Fibroblast of skin of back (primary cell): ENCODE results near the gene ZNF134. TPM values are rescaled to one million over a fixed set of nuclear protein-coding genes. Genes with fewer than 3 reads are reported as not detected.

Experiments
- DNase-seq: peaks from one replicate; pipeline ENCODE4 v3.0.0-alpha.2; 2013
- polyA plus RNA-seq, 2 experiments: library from polyadenylated mRNA; unstranded; fragments of 120-200 nt; gene quantifications; one replicate each; pipeline ENCODE4 v1.2.1, GENCODE V29; 2013; ENCODE audit not compliant: insufficient read length in 2 of 2

The ZNF134 gene
- polyA plus RNA-seq (2013, experiment 1 of 2; ENCODE audit: insufficient read length), result 10.5 TPM
- polyA plus RNA-seq (2013, experiment 2 of 2; ENCODE audit: insufficient read length), result 9.0 TPM

DNA sequence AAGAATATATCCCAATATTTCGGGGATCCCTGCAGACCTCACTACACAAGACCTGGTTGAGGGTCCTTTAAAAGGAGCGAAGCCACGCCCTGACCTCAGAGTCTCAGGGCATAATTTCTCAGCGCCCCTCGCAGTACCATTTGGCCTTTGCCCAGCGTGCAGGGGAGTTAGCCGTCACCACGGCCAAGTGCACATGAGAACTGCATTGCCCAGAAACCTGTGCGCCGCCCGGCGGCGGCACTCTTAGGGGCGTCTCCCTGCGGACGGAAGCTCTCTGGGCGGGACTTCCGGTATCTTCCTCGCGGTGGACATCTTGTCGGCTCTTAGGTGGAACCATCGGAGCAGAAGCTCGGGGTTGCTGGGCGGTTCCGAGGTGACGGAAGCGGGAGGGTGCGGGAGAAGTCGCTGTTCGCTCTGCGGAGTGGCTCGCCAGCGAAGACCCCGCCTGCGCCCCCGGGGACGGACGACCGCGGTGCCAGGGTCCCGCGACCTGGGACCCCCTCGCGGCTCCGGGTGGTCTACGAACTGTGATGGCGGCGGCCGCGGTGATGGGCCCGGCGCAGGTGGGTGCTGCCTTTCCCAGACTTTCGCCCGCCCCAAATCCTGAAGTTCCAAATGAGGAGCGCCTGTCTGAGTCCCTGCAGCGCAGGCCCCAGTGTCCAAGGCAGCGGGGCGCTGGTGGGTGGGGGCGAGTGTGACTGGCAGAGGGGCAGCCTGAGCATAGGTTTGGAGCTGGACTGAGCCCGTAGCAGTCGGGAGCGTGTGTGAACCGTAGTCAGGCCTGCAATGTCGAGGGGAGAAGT is at the start of gene ZNF134:
Gene ZNF134 (plus strand): TSS at position 302 of the 803 bp plus-strand sequence. CDS start 5,227 bp downstream, outside the sequence.
- peak; percentile 93 for DNase-seq

DNA sequence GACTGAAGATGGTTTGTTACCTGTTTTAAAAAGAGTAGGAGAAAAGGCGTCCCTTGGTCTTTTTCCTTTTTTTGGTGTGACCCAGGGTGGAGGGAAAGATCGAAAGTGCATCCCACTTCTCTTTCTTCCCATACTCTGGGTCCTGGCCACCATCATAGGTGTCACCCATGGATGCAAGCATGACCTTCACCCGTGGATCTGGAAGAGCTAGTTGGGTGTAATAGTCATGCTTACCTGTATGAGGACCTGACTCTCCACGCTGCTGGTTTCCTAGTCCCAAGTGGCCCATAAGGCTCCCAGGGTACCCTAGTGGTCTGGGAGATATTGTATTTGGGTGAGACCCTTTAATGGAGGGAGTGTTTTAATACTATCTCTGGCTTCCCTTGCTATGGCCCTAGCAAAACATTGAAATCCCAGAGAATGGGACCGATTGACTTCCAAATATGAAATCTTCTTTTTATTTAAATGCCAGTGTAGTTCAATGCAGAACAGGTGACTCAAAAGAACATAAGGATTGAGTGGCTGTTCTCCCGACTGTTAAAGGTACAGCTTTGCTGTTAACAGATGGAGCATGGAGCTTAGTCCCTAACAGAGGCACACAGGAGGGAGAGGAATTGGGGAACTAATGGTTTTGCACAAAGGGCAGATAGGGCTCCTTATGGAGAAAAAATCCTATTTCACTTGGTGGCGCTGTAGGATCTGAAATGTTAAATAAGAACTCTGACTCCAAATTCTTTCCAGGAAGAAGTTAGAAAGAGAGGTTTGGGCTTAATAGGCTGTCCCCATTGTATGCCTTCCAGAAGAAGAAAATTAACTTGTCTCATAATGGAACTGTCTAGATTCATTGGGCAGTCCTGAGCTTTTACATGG is 47.4 kb upstream of the ZNF134 start:
- DNase-seq, result peak; percentile 26

DNA sequence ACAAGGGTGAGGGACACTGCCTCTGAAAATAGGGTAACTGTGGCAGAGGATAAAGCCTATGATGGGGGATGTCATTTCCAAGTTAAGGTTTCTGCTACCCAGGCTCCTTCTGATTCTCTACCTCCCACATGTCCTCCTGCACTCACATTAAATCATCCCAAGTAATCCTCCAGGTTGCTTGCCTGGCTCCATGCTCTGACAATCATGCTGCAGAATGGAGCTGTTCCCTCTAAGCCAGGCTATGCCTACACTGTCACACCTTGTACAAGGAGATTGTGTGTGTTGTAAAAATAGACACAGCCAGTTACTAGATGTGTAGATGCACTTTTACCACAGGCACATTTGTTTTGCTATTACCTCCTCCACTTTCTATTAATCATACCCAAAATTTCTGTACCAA is 43.3 kb upstream of the ZNF134 start:
- no peak for DNase-seq

DNA sequence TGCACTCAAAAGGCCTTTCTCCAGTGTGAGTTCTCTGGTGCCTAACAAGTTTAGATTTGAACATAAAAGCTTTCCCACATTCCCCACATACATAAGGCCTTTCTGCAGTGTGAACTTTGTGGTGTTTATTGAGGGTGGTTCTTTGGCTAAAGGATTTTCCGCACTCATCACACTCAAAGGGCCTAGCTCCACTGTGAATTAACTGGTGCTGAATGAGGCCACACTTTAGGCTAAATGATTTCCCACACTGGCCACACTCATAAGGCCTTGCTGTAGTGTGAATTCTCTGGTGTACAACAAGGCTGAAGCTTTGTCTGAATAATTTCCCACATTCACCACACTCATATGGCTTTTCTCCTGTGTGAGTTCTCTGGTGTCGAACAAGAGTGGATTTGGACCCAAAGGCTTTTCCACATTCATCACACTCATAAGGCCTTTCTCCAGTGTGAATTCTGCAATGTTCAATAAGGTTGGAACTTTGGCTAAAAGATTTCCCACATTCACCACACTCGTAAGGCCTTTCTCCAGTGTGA is 41.6 kb upstream of the ZNF134 start:
- DNase-seq, result no peak

DNA sequence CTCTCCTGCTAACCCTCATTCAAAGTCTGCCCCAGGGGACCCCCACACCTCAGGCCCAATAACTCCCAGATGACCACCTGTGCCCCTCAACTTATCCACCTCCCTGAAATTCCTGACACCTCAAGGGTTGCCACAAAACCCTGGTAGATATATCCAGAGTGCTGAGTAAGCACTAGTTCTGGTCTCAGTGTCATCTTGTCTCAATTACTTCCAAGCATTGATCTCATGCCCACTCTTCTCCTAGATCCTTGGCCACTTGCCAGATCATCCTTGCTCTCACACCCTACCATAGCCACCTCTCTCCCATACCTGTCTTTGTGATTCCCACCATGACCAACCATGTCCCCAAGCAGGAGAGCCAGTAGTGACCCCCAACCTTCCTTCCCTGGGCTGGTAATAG is 37.4 kb upstream of the ZNF134 start:
- no peak for DNase-seq

DNA sequence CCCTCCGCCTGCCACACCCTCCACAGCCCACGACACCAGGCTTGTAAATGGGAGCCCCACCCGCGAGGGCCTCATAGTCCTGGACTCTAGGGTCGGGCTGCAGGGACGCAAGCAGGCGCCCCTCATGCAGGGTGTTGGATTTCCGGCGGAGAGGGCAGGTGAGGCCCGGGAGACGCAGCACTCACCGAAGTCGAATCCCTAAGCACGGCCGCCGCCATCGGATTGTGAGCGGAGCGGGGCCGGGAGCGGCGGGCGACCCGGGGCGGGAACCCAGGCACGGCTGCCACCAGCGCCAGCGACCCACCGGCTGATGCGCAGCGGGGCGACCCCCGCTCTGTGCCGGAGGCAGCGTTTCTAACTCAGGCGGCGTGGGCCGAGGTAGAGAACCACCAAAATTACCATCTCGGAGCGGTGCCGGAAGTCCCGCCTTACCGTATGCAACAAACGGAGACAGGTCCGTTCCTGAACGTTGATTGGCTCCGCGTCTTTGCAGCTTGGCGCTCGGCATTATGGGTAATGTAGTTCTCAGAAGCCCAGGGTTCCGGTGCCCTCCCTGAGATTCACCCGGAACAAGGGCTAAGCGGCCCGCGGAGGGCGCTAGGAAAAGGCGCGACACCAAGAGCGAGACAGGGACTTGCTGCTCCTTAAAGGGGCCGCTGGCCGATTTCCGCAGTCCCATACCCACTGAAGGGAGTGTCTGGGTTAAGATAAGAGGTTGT is 35.4 kb upstream of the ZNF134 start, which contains the start of gene ZNF416:
Gene ZNF416 (minus strand): TSS at position 425 of the 719 bp plus-strand sequence. CDS start 207 bp downstream, at position 218.
- peak; percentile 99 for DNase-seq

DNA sequence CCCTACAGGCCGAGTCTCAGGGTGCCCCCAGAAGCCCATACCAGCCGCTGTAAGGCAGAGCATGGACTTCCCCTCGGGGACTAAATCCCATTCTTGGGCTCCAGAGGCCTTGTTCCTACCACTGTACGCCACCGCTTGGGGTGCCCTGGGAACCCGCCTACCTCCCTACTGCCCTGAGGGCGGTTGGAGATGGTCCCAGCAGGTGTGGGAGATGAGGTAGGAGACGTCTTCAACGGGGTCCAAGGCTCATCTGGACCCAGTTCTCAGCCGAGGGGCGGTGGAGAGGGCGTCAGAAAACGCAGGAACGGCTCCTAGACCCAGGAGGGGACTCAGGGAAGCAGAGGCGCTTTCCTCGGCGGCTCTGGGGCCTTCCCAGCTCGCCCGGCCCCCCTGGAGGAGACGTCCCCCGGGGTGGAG is 30.9 kb upstream of the ZNF134 start:
- DNase-seq, result no peak

DNA sequence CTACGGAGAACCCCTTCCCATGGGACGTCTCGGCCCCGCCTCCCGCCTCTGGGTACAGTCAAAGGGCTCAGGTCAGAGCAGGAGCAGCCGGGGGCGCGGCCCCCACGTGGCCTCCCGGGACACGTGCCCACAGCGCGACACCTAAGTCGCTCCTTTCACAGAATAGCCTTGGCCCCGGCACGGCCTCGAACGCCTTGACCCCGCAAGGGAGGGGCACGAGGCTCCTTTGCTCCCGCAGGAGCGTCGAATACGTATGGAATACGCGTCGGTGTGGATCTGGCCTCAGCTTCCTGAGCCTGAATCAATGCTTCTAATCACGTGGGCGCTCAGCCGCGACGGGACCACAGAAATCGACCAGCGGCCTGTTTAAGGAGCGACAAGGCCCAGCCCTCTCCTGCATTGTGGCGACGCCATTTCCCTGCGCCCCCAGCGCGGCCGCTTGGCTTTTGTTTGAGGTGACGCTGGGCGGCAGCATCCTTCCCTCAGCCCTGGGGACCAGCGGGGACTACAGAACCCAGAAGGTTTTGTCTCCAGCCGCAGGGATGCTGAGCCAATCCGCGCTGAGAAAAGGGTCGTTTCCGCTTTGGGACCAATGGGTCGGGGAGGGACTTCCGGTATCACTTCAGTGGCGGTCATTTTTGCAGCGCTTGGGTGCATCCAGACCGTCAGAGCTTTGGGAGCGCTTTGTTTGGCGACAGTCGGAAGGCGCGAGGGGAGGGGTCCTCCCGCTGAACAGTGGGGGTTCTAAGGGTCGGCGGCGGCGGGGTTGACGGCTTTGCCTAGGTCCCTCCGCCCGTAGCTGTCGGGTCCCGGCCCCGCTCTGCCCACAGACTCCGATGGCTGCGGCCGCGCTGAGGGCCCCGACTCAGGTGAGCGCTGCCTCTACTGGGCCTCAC is 30.3 kb upstream of the ZNF134 start, which contains the start of gene ZIK1:
Gene ZIK1 (plus strand): TSS at position 625 of the 896 bp plus-strand sequence. CDS start 212 bp downstream, at position 837.
- DNase-seq, result peak; percentile 97

DNA sequence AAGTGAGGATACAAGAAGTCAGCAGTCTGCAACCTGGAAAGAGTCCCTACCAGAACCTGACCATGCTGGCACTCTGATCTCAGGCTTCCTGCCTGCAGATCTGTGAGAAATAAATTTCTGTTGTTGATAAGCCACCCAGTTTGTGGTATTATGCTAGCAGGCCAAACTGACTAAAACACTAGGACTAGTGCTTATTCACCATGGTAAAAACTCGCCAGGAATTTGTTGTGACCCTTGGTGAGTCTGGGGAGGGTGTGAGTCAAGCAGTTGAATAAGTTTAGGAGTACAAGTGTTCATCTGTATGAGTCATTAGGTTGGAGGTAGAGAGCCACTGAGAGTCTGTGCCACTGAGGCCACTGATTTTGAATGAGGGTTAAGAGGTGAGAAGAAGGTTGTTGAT is 26.5 kb upstream of the ZNF134 start:
- peak; percentile 57 for DNase-seq

DNA sequence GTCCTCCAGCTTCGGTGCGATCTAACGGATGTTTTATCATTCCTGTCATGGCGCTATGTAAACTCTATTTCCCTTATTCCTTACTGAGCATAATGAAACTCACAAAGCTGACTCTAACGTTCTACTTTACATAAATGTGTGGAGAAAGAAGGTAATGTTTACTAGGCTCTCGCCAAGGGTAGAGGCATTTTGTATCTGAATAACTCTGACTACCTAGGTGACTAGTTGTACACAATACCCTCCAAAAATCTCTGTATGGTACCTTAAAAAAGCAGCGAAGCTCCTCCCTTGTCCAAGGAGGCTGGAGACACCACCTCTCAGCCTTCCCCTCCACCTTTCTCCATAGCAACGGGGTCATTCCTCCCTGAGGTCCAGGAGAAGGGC is 14.7 kb upstream of the ZNF134 start:
- no peak for DNase-seq

DNA sequence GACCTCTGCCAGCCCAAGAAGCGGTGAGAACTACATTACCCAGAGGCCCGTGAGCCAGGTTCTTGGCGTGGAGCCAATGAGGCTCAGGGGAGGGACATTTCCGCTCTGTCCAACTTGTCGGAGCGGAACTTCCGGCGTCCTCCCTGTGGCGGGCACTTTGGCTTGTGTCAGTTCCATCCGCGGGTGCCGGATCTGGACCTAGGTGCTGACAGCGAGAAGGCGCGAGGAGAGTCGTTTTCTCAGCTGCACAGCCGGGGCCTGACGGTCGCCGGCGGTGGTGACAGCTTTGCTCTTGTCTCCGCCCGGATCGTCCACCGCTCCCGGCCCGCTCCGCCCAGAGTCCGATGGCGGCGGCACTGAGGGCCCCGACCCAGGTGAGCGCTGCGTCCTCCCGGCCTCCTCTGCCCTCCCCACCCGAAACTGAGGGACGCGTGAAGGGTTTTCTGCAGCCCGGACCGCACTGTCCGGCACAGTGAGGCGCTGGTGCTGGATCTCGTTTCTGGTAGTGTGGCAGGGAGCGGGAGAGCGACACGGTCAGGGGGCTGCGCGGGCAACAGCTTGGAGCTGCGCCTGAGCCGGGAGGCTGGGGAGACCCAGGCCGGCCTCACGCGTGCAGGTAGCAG is 14.2 kb upstream of the ZNF134 start, which contains the start of gene ZNF530:
Gene ZNF530 (plus strand): TSS at position 125 of the 623 bp plus-strand sequence. CDS start 4,461 bp downstream, outside the sequence.
- peak; percentile 95 for DNase-seq

DNA sequence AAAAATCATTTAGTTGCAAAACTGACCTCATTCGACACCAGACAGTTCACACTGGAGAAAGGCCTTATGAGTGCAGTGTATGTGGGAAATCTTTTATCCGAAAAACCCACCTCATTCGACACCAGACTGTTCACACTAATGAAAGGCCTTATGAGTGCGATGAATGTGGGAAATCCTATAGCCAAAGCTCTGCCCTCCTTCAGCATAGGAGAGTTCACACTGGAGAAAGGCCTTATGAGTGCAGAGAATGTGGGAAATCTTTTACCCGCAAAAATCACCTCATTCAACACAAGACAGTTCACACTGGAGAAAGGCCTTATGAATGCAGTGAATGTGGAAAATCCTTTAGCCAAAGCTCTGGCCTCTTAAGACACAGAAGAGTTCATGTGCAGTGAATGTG is 7.1 kb upstream of the ZNF134 start:
- no peak for DNase-seq

DNA sequence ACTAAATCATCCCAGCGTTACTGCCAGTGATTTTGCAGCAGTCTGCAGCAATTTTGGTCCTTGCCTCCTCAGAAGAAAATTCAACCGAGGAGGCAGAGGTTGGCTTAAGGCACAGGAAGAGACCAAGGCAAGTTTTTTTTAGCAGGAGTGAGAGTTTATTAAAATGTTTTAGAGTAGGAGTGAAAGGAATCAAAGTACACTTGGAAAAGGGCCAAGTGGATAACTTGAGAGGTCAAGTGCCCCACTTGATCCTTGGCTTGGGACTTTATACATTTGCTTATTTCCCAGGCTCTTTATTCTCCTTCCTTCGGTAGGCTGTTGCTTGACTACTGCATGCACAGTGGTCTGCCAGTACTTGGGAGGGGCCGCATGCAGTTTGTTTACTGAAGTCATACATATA is 2.9 kb upstream of the ZNF134 start:
- DNase-seq, result no peak

DNA sequence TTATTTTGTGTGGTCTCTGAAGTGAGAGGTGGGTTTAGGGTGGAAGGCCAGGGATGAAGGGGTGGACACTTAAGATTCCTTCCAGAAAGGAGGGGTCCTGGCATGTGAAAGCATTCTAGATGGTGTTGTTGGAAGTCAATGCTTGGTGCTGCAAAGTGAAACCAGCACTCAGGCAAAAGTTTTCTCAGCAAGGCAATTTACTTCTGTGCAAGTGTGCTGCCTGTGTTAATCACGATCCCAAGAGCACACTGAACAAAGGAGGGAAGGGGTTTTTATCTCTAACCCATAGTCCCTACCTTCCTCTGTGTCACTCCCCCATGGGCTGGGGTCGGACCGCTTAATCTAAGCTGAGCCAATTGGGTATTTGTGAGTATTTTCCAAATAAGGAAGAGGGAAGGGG is 1.3 kb downstream of the ZNF134 start:
- DNase-seq, result no peak

DNA sequence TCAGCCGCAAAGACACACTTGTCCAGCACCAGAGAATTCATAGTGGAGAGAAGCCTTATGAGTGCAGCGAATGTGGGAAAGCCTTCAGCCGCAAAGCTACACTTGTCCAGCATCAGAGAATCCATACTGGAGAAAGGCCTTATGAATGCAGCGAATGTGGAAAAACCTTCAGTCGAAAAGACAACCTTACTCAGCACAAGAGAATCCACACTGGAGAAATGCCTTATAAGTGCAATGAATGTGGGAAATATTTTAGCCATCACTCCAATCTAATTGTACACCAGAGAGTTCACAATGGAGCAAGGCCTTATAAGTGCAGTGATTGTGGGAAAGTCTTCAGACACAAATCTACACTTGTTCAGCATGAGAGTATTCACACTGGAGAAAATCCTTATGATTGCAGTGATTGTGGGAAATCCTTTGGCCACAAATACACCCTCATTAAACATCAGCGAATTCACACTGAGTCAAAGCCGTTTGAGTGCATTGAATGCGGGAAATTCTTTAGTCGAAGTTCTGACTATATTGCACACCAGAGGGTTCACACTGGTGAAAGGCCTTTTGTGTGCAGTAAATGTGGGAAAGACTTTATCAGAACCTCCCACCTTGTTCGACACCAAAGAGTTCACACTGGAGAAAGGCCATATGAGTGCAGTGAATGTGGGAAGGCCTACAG is 6.8 kb downstream of the ZNF134 start:
- peak; percentile 8 for DNase-seq

DNA sequence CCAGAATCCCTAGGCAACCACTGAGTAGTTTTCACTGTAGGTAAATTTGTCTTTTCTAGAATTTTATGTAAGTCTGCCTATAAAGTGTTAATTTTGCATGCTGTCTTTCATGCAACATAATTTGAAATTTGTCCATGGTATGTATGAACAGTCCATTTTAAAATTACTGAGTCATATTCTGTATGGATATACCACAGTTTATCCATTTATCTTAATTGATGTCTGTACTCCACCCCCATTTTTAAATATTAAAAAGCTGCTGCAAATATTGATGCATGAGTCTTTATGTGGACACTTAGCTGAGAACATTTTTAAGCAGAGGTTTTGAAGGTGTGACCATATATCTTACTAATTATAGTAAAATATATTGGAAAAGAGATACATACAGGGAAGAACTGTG is 9.0 kb downstream of the ZNF134 start:
- no peak for DNase-seq

DNA sequence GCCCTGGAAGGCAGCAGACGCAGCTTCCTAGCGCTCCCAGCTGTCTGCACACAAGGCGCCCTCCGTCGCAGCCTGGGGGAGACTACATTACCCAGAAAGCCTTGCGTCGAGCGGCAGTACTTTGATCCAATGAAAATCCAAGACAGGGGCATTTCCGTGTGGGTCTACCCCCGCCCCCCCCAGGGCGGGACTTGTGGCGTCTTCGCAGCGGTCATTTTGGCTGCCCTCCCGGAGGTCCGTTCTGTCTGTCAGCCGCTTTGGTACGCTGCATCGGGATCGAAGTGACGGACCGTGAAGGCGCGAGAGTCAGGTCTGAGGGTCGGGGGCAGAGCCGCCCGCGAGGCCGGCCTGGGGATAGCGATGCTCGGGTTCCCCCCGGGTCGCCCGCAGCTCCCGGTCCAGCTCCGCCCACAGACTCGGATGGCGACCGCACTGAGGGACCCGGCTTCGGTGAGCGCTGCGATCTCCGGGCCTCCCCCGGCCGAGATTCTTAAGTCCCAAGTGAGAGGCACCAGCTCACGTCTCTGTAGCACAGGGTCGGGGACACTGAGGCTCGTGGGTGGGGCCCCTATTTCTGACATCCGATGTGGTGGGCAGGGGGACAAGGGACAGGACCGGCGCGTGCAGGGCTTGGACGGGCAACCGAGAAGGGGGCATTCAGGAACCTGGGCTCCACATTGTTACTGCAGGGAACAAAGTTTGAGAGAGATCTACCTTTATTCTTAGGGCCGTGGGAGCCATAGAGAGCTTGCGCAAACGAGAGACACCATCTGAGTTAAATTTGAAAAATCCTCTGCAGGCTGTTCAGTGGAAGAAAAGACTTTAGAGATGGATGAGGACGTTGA is 19.2 kb downstream of the ZNF134 start, which contains the start of gene ZNF211:
Gene ZNF211 (plus strand): TSS at position 182 of the 845 bp plus-strand sequence. CDS start 179 bp downstream, at position 361.
- peak; percentile 96 for DNase-seq

DNA sequence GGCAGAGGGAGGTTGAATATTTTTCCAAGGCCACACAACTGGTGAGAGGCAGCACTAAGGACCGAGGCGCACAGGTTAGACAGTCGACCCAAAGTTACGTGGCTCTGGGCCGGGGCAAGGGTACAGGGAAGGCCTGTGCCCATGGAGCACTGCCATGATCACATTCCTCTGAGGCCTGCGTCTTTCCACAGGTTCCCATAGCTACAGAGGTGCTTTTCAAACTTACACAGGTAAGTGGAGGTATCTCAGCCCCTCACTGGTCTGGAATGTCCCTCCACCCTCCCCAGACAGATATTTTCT is 19.7 kb downstream of the ZNF134 start:
- no peak for DNase-seq

DNA sequence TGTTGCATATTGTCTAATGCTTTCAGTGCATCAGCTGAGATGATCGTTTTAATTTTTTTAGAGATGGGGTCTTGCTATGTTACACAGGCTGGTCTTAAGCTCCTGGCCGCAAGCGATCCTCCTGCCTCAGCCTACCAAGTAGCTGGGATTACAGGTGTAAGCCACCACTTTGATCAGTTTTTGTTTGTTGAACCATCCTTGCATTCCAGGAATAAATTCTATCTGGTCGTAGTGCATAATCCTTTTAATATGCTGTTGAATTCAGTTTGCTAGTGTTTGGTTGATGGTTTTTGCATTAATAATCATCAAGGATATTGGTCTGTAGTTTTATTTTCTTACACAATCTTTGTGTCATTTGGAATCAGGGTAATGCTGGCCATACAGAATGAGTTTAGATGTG is 23.3 kb downstream of the ZNF134 start:
- no peak for DNase-seq
